LoVo (cell line): Measurements from ENCODE around the gene AUH.
"Not testable (repeated sequence)": the region's sequence is repeated elsewhere in the genome, so short reads cannot be mapped to it uniquely, and the experiment has no call there.

Experiments used
- DNase-seq: peaks from one replicate; pipeline ENCODE4 v3.0.0-alpha.2; 2016; ENCODE audit warnings: low spot score

The AUH gene

GRCh38 chr9:91378695-91379127 lies 17.0 kb upstream of the AUH start:
- no peak for DNase-seq

GRCh38 chr9:91378054-91378453 lies 16.3 kb upstream of the AUH start:
- DNase-seq, result not testable (repeated sequence)

- DNase-seq, result no peak
These were observed 14.5 kb upstream of the AUH start for GRCh38 chr9:91376239-91376638.

GRCh38 chr9:91374939-91375338 lies 13.2 kb upstream of the AUH start:
- no peak for DNase-seq

- no peak for DNase-seq
These were observed 10.2 kb upstream of the AUH start for GRCh38 chr9:91371894-91372293.

GRCh38 chr9:91370006-91370405 lies 8.3 kb upstream of the AUH start:
- not testable (repeated sequence) for DNase-seq

GRCh38 chr9:91364702-91365101 lies 3.0 kb upstream of the AUH start:
- no peak for DNase-seq

- no peak for DNase-seq
These were observed 2.3 kb upstream of the AUH start for GRCh38 chr9:91364005-91364404.

- DNase-seq, result no peak
These were observed 413 bp upstream of the AUH start for GRCh38 chr9:91362051-91362611.

GRCh38 chr9:91360551-91361290 lies 997 bp downstream of the AUH start:
- DNase-seq, result no peak

- DNase-seq, result no peak
These were observed 1.8 kb downstream of the AUH start for GRCh38 chr9:91359734-91360470.

GRCh38 chr9:91359083-91359482 lies 2.6 kb downstream of the AUH start:
- no peak for DNase-seq

- no peak for DNase-seq
These were observed 6.8 kb downstream of the AUH start for GRCh38 chr9:91354881-91355280.

GRCh38 chr9:91349115-91349555 lies 12.6 kb downstream of the AUH start:
- no peak for DNase-seq

GRCh38 chr9:91348191-91348807 lies 13.4 kb downstream of the AUH start:
- DNase-seq, result no peak

- no peak for DNase-seq
These were observed 14.3 kb downstream of the AUH start for GRCh38 chr9:91347377-91347776.

GRCh38 chr9:91346644-91347043 lies 15.1 kb downstream of the AUH start:
- no peak for DNase-seq

GRCh38 chr9:91345978-91346377 lies 15.7 kb downstream of the AUH start:
- no peak for DNase-seq

- no peak for DNase-seq
These were observed 19.1 kb downstream of the AUH start for GRCh38 chr9:91342575-91342974.

GRCh38 chr9:91341749-91342148 lies 20.0 kb downstream of the AUH start:
- no peak for DNase-seq

GRCh38 chr9:91341258-91341746 lies 20.4 kb downstream of the AUH start:
- DNase-seq, result no peak

GRCh38 chr9:91340395-91340967 lies 21.2 kb downstream of the AUH start:
- no peak for DNase-seq
